Adrenal gland (tissue), 12 donors: Measurements from ENCODE around the gene ETFBKMT. TPM values are rescaled to one million over a fixed set of nuclear protein-coding genes. Genes with fewer than 3 reads are reported as not detected.
"Not testable (repeated sequence)": the region's sequence is repeated elsewhere in the genome, so short reads cannot be mapped to it uniquely, and the experiment has no call there.

ENCODE experiments used
- DNase-seq, 7 donors: peaks; one replicate each; pipeline ENCODE4 v3.0.0-alpha.2; 2019 to 2020
- H3K27ac ChIP-seq, 5 donors: fragments of 200-600 bp; sonication (generic) in 4 of 5; 1 replicate in 3 of 5; 2 replicates in 2 of 5; pipeline versions ENCODE4 v1.5.1 to v1.8.0; 2016 to 2020; ENCODE audit warnings: mild to moderate bottlenecking in 1 of 5
- H3K27me3 ChIP-seq: fragments of 200-600 bp; 2 replicates; pipeline ENCODE4 v1.8.0; 2021
- H3K36me3 ChIP-seq, 2 donors: fragments of 200-600 bp; replicated peaks in 1 of 2; 1 replicate in 1 of 2; 2 replicates in 1 of 2; pipeline versions ENCODE4 v1.5.1 to v1.8.0; 2018 to 2022
- H3K4me1 ChIP-seq, 2 donors: fragments of 200-600 bp; replicated peaks in 1 of 2; 1 replicate in 1 of 2; 2 replicates in 1 of 2; pipeline versions ENCODE4 v1.5.1 to v1.8.0; 2018 to 2021
- H3K4me3 ChIP-seq, 4 donors: fragments of 200-600 bp; sonication (generic) in 3 of 4; one replicate each; pipeline ENCODE4 v1.5.1; 2016 to 2018
- H3K9me3 ChIP-seq, 3 donors: fragments of 200-600 bp; sonication (generic) in 1 of 3; replicated peaks in 1 of 3; 1 replicate in 2 of 3; 2 replicates in 1 of 3; pipeline versions ENCODE4 v1.5.1 to v1.8.0; 2016 to 2021
- POLR2A ChIP-seq, 2 donors: fragments of 450-650 bp; IDR thresholded peaks; one replicate each; pipeline ENCODE4 v1.6.1; 2017; ENCODE audit warnings: antibody characterized with exemption in 2 of 2, mild to moderate bottlenecking in 2 of 2, moderate library complexity in 1 of 2
- WGBS, 4 donors: extraction: QIAGEN DNeasy Blood & Tissue Kit in 2 of 4; methylation state at CpG; one replicate each; pipeline versions ENCODE4 v1.1.5 to v1.1.7; 2013 to 2017; 5-methylcytosine and 5-hydroxymethylcytosine counted together
- intact Hi-C, 2 donors: fragments of 100-400 bp; cut with DNase I; formaldehyde crosslinking; loops; one replicate each; pipeline versions ENCODE4 v1.14.1 to v1.15.0; 2022 to 2023
- polyA plus RNA-seq, 3 donors: library from polyadenylated mRNA; stranded (reverse); fragments of 200-250 nt in 2 of 3; fragments of 350-450 nt in 1 of 3; fragmentation: Illumina TruSeq in 1 of 3; extraction: RNeasy Lipid Tissue Mini Kit (QIAGEN cat#74804) in 1 of 3; gene quantifications; one replicate each; pipeline ENCODE4 v1.2.3, GENCODE V29; 2013 to 2014
- total RNA-seq, 9 donors: library from RNA; depleted of rRNA in 4 of 9; stranded (reverse); fragments of >200 nt in 4 of 9; fragments of 120-200 nt in 1 of 9; fragmentation: NEBNext Ultra II Directional in 1 of 9; extraction: Animal tissue kit (Norgen Biotek cat#: 25700) in 1 of 9; gene quantifications; one replicate each; pipeline versions ENCODE4 v1.1.0 to v1.2.4, GENCODE V29; 2013 to 2023
- TF ChIP-seq, protein P1 (sequence below), 6 experiments: fragments of 450-650 bp in 4 of 6; fragments of 200-600 bp in 2 of 6; sonication (generic) in 1 of 6; IDR thresholded peaks; 1 replicate in 5 of 6; 2 replicates in 1 of 6; pipeline versions ENCODE4 v1.5.1 to v1.8.0; 2016 to 2021; ENCODE audit warnings: antibody characterized with exemption in 6 of 6, mild to moderate bottlenecking in 2 of 6, moderate library complexity in 1 of 6
- donor health status: healthy with polysubstance abuse.
- donor health status: Bipolar disorder and iron deficiency.
- donor health status: DM: yes; HTN: yes; CAD: no.
- donor health status: DM: no; HTN: no; CAD: no.
- donor health status: DM: no; HTN: no; CAD: no.
- donor health status: DM: yes; HTN: yes; CAD: no.

The ETFBKMT gene
- total and polyA plus RNA-seq, 12 donors = 2.0 to 11.1 (median 7.3) TPM

GRCh38 chr12:31705621-31706020, 46.1 kb downstream of the ETFBKMT start:
- H3K4me1 ChIP-seq = no peaks in the 10 kb centered on the region
- H3K36me3 ChIP-seq = no peaks in the 10 kb centered on the region
- no peaks in the 10 kb centered on the region for H3K27me3 ChIP-seq
- no peak overlapping the region for H3K27ac ChIP-seq
- DNase-seq = no peak
- peaks cover 0 to 9% (median 0%) of the 10 kb centered on the region in 3 donors for H3K9me3 ChIP-seq
- intact Hi-C loops = no loop called here
- WGBS, 4 donors = 79 to 92% (median 85%) methylated on average over 2 of the region's 2 CpGs
- H3K4me3 ChIP-seq = no peak overlapping the region
- TF ChIP-seq POLR2A (IDR thresholded peaks at IDR 0.05) = no peak
- TF ChIP-seq, protein P1, sequence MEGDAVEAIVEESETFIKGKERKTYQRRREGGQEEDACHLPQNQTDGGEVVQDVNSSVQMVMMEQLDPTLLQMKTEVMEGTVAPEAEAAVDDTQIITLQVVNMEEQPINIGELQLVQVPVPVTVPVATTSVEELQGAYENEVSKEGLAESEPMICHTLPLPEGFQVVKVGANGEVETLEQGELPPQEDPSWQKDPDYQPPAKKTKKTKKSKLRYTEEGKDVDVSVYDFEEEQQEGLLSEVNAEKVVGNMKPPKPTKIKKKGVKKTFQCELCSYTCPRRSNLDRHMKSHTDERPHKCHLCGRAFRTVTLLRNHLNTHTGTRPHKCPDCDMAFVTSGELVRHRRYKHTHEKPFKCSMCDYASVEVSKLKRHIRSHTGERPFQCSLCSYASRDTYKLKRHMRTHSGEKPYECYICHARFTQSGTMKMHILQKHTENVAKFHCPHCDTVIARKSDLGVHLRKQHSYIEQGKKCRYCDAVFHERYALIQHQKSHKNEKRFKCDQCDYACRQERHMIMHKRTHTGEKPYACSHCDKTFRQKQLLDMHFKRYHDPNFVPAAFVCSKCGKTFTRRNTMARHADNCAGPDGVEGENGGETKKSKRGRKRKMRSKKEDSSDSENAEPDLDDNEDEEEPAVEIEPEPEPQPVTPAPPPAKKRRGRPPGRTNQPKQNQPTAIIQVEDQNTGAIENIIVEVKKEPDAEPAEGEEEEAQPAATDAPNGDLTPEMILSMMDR (IDR thresholded peaks at IDR 0.05) = no peak

DNA sequence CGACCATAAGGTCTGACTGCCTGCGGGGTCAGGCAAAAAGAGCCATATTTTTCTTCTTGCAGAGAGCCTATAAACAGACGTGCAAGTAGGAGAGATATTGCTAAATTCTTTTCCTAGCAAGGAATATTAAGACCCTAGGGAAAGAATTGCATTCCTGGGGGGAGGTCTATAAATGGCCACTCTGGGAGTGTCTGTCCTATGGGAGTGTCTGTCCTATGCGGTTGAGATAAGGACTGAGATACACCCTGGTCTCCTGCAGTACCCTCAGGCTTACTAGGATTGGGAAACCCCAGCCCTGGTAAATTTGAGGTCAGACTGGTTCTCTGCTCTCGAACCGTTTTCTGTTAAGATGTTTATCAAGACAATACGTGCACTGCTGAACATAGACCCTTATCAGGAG, 48.6 kb downstream of the ETFBKMT start:
- H3K9me3 ChIP-seq, H3K27ac ChIP-seq, DNase-seq, H3K36me3 ChIP-seq, intact Hi-C loops, H3K4me3 ChIP-seq, H3K27me3 ChIP-seq, H3K4me1 ChIP-seq: not testable (repeated sequence)
- WGBS, 4 donors = 93 to 97% (median 95%) methylated on average over 7 of the region's 7 CpGs

DNA sequence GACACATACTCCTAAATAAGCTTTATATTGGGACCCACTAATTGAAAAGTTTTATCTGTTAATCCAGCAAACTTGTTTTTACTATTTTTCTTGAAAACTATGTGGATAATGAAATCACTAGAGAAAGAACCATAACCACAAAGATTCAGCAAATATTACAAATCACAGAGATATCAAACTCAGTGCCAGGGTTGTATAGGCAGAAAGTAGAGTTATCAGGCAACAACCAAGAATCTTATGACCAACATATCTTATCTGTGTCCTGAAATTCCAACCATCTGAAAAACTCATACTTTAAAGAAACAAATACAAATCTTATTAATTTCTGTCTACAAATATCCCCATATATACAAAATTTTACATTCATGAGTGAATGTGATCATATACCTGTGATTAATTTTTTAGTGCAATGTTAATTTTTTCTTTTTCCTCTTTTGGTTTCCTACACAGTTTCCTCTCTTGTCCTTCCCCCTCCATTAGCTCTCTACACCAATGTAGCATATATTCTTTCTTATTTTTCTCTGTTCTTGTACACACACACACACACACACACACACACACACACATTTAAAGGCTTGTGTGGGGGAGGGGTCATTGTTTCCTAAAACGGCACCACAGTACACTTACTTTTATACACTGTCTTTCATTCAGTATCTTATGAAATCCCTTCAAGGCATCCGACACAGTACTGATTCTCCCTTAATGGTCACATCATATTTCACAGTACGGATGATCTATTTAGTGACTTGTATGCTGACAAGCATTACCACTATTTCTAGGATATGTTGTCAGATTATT, 50.7 kb downstream of the ETFBKMT start:
- no peaks in the 10 kb centered on the region for H3K4me1 ChIP-seq
- peaks cover 0 to 9% (median 0%) of the 10 kb centered on the region in 3 donors for H3K9me3 ChIP-seq
- intact Hi-C loops = no loop called here
- DNase-seq = no peak
- WGBS, 4 donors = 71 to 84% (median 79%) methylated on average over 3 of the region's 3 CpGs
- H3K36me3 ChIP-seq = no peaks in the 10 kb centered on the region
- no peak overlapping the region for H3K4me3 ChIP-seq
- no peak for TF ChIP-seq POLR2A (IDR thresholded peaks at IDR 0.05)
- TF ChIP-seq, protein P1 (IDR thresholded peaks at IDR 0.05) = no peak
- no peak overlapping the region for H3K27ac ChIP-seq
- no peaks in the 10 kb centered on the region for H3K27me3 ChIP-seq

DNA sequence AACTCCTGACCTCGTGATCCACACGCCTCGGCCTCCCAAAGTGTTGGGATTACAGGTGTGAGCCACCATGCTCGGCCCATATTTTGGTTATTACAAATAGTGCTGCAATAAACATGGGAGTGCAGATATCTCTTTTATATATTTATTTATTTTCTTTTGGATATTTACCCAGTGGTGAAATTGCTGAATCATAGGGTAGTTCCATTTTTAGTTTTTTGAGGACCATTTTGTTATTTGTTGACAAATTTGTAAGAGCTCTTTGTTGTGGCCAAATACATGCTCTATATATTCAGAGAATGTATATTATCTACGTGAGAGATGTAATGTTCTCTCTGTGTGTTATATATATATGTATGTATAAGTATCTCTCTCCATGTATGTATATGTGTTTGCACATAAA, 53.4 kb downstream of the ETFBKMT start:
- no peaks in the 10 kb centered on the region for H3K9me3 ChIP-seq
- 80 to 99% (median 90%) methylated on average over 5 of the region's 5 CpGs for WGBS, 4 donors
- no peaks in the 10 kb centered on the region for H3K36me3 ChIP-seq
- no peak overlapping the region for H3K27ac ChIP-seq
- H3K27me3 ChIP-seq = no peaks in the 10 kb centered on the region
- H3K4me3 ChIP-seq = no peak overlapping the region
- intact Hi-C loops = no loop called here
- TF ChIP-seq, protein P1 (IDR thresholded peaks at IDR 0.05) = no peak
- TF ChIP-seq POLR2A (IDR thresholded peaks at IDR 0.05) = no peak
- no peak for DNase-seq
- H3K4me1 ChIP-seq = no peaks in the 10 kb centered on the region
